NCI-H1930 (cell line): ENCODE measurements around the gene RGS4.

Source experiments
- DNase-seq, 2 experiments: peaks; one replicate each; lab custom pipeline; 2025; lab: John Stamatoyannopoulos, UW

The RGS4 gene

DNA sequence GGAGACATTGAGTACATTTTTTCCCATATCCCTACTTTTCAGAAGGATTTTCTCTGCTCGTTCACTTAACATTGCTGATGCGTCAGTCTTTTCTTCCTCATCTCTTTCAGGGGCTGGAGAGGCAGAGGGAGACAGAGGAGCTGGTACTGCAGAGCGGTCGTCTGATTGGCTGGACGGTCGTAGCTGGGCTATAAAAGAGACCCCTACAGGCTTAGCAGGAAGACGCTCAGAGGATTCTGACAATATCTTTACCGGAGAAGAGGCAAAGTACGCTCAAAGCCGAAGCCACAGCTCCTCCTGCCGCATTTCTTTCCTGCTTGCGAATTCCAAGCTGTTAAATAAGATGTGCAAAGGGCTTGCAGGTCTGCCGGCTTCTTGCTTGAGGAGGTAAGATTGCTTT, at the start of gene RGS4:
Gene RGS4, plus strand, starts transcription at position 220 of the 400 bp plus-strand sequence. Its CDS starts 124 bp downstream, at position 344.
- DNase-seq: no peak

DNA sequence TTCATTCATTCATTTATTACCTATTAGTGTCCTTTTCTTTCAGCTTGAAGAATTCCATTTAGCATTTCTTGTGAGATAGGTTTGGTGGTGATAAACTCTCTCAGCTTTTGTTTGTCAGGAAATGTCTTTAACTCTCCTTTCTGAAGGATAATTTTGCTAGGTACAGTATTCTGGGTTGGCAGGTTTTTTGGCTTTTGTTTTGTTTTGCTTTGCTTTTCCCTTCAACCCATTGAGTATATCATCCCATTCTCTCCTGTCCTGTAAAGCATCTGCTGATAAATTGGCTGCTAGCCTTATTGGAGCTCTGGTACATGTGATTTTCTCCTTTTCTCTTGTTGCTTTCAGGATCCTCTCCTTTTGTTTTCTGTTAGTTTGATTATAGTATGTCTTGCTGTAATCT, 47.0 kb upstream of the RGS4 start:
- DNase-seq: no peak

DNA sequence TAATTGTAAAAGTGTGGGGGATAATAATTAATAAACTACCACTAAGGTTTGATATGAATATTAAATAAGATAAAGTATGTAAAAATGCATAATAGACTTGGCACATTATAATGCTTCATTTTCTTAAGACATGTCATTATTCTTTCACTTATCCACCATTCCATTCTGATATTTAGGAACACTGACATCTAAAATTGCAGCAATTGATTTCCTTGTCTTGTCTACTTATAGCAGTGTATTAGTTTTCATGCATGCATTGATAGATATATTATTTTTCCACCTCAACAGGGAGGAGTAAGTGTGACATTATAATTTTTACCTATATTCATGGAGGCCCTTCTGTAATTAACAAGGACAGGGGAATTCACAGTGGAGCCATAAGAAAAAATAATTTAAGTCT, 41.6 kb upstream of the RGS4 start:
- DNase-seq: no peak

DNA sequence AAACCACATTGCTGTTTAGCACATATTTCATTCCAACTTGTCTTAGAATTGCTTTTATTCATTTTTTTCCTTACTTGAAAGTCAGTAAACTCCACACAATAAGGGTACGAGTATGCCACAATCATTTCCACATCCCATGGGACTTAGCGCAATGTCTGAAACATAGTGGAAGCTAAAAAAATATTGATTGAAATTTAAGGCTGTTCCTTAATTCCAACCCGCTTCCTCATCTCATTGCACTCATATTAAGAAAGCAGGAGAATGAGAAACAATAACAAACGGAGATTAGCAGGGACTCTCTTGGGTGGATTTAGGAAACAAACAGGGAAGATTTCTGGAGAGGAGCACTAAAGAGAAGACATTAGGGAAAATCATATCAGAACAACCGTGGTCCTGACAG, 39.3 kb upstream of the RGS4 start:
- DNase-seq: no peak

DNA sequence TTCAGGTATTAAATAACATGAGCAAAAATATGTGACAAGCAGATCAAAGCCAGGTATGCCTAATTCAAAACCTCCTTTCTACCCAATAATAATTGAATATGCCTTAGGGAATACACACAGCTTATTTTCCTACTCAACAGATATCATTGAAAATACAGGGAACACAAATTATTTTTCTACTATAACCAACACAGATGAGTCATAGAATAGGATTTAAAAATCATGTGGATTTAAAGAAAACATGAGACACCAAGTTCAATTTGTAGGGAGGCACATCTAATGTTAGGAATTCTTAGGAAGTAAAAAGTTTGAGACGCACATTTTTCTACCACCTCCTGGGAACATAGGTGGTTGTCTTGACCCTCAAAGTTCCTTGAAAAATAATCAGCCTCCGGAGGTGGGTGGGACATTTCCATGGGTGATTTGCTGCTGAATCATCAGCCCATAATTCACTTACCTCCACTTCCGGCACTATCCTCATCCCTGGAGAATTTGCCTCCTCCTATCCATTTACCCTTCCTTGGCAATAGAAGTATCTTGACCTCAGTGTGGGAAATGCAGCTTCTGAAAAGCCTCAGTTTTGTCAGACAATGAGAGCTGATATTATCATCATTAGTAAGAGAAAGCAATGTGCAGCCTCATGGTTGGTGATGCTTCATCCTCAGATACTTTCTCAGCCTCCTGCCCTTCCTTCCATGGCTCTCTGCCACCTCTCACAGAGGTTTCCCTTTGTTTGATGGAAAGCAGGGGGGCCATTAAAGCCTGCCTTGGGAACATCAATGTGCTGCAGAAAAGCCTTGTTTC, 33.5 kb upstream of the RGS4 start:
- no peak for DNase-seq

DNA sequence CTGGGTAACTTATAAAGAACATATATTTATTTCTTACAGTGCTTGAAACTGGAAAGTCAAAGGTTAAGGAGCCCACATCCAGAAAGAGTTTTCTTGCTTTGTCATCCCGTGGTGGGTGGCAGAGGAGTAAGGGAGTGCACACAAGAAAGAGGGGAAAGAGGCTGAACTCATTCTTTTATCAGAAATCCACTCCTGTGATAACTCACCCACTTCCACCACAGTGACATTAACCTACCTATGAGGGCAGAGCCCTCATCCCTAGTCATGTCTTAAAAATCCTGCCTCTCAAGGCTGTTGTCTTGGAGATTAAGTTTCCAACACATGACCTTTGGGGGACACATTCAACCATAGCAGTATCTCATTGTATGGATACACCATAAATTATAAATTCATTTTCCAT, 32.5 kb upstream of the RGS4 start:
- DNase-seq: no peak

DNA sequence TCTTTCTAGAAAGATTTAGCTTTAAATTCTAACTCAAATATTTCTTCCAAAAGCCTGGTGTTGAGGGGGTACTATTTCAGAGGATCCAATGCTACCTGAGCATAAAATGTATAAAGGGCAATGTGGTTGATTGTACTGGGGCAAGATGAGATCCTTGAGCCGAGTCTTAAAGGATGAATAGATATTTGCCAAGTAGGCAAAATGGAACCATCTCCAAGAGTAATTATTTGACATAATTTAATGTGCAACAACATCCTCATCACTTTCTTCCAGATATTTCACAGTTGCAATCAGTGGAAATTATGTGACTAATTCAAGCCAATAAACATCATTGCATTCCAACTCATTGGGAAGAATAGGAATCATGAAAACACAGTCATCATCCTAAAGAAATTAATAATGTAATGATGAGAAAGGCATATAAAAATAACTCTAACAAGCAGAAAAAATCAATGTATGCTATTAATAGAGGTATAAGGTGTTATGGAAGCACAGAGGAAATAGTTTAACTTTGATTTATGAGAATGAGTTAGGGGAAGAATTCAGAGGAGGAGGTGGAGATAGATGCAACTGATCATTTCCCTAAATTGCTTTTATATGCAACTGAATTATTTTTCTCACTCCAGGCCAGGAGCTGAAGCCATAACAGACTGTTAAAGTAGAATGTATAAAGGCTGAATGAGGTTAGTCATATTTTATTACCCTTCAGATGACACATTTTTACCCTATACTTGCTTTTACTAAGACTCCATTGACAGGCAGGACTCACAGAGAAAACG, 30.0 kb upstream of the RGS4 start:
- no peak for DNase-seq

DNA sequence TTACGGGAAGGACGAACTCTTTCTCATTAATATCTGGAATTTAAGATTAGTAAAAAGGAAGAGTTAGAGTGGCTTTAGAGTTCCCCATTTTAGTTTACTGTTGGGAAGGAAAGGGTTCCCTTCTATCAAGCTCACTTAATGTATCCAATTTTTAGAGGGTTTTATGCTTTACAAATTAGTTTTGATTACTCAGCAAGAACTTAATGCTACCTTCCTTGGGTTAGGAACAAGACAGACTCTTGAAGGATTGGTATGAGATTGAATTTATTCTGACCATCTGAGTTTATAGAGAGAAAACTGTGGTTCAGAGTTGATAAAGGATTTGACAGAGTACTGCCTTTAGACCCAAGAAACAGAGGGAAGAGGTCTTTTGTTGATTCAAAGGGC, 29.5 kb upstream of the RGS4 start:
- no peak for DNase-seq

DNA sequence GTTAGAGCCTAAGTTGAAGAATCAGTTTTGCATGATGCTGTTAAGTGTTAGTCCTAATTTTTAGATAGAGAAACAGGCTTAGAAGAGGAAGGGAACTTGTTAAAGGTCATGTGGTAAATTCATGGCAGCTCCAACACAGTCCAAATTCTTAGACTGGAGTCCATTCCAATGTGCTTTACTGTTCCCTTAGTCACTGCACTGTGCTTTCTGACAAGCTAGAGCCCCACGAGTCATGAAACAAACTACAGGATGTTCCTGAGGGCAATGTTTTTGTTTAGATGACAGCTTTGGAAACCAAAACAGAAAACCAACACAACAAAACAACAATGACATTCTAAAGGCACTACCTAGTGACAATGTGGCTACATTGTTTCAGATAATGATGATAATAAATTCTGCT, 23.1 kb upstream of the RGS4 start:
- DNase-seq: no peak

DNA sequence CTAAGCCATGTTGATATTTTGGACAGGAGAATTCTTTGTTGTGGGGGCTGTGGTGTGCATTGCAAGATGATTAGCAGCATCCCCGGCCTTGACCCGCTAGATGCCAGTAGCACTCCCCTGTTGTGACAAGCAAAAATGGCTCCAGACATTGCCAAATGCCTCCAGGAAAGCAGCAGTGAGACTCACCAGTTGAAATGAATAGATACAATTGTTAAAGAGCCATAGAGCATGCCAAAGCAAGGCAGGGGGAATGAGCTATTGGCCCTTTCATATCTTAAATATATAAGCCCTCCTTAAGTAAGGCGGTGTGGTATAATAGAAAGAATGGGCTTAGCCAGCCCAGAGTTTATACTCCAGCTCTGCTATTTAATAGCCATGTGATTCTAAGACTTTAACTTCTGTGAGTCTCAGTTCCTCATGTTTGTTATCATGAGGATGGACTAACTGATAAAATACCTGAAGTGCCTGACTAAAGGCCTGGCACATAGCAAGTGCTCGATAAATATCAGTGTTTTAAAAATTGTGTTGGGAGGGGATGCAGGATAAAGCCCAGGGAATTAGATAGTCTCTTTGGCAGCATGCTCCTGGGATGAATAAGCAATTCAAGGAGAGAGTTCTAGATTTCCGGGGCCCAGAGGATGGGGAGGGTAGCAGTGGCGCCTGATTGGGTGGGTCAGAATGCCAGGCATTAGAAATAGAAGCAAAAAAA, 21.1 kb upstream of the RGS4 start:
- no peak for DNase-seq

DNA sequence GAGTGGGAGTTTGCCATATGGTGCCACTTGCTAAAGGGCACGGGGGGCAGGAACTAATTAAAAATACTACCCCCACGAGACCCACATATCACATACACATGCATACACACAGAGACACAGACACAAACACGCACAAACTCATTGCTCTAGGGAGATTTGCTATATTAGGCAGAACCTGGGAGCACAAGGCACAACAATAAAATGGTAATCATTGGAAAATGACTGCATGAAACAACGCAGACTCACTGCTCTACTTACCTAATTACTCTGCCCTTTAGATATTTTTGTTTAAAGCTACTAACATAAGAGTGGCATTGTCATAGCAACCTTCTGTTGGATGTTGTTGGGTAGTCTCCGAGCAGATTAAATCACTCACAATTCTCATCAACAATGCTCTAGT, 20.3 kb upstream of the RGS4 start:
- DNase-seq: no peak

DNA sequence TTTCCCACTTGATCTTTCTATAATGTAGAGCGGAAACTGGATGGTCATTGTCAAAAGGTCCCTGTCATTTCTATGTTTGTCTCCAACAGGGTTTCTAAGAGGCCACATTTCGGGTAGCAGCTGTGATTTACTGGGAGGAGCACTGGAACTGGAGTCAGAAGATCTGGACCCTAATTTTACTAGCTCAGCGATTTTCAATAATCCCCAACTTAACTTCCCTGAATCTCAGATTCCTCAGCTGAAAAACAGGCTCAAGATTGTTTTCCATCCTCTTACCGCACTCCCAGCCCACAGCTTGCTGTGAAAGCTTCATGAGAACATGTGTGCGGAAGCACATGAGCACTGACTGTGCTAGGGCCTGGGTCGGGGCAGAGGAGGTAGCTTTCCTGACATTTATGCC, 19.9 kb upstream of the RGS4 start:
- no peak for DNase-seq

DNA sequence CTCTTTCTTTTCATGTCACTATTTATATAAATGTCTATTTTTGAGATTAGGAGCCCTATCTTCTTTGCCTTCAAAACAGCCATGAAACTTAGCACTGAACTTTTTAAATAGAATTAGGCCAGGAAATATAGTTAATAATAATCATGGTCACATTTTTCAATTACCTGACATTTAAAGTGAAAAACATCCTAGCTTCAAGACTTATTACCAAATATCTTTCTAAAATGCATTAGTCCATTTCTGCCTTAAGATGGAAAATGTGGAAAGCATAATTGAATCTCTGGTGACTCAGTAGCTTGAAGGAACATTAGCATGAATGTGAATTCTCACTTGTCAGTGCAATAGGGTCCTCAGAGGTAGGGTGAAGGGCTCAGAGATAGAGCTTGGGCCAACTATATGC, 18.7 kb upstream of the RGS4 start:
- DNase-seq: no peak

DNA sequence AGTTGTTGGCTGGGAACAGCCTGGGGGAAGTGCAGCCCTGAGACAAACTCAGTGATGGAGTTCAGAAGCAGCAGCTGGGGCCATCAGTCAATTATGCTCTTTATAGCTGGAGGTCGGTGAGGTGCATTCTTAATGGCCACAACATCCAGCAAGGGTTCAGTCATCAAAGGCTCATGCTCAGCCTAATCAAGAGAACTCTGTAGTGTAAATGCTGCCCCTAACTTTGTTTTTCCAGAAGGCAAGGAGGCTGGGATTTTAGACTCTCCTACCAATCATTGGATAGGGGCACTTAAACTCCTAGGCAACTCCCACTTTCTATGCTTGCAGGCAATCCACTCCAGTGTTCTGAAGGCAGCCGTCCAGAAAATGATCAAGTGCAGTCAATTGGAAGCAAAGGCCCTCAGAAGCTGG, 15.0 kb upstream of the RGS4 start:
- no peak for DNase-seq

DNA sequence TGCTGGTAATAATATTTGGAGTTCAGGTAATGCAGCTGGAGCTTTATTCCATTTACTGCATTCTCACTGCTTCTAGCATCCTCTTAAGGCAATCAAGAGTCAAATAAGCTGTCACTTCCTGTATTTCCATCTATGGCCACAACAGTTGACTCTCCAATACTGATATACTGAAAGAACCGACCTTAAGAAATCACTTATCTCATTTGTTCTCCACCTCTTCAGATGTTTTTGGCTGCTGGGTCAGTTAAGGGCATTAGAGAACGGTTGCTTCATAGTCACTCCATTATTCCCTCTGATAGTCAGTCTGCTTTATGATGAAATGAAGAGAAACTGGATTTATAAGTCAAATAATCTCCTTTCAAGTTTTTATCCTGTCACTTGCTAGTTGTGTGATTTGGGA, 14.2 kb upstream of the RGS4 start:
- no peak for DNase-seq

DNA sequence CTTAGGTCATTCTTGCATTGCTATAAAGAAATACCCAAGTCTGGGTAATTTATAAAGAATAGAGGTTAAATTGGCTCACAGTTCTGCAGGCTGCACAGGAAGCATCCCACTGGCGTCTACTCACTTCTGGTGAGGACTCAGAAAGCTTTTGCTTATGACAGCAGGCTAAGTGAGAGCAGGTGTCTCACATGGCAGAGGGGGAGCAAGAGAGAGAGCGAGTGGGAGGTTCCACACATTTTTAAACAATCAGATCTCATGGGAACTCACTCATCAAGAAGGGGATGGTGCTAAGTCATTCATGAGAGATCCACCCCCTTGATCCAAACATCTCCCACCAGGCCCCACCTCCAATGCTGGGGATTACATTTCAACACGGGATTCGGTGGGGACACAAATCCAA, 13.6 kb upstream of the RGS4 start:
- peak; percentile 69 to 80 for DNase-seq

DNA sequence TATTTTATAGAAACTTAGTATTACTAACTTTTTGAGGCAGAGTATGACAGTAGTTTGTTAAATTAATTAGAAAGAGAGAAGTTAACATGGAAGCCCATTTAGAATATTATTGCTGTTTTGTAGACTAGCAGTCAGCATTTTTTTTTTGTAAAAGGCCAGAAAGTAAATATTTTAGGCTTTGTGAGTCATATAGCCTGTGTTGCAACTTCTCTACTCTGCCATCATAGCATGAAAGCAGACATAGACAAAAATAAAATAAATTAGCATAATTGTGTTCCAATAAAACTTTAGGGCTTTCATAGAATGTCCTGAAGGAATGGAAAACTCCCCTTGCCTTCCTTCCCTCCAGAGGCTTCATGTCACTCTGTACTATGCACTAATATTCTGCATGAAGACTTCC, 12.3 kb upstream of the RGS4 start:
- DNase-seq: peak; percentile 40 to 73

DNA sequence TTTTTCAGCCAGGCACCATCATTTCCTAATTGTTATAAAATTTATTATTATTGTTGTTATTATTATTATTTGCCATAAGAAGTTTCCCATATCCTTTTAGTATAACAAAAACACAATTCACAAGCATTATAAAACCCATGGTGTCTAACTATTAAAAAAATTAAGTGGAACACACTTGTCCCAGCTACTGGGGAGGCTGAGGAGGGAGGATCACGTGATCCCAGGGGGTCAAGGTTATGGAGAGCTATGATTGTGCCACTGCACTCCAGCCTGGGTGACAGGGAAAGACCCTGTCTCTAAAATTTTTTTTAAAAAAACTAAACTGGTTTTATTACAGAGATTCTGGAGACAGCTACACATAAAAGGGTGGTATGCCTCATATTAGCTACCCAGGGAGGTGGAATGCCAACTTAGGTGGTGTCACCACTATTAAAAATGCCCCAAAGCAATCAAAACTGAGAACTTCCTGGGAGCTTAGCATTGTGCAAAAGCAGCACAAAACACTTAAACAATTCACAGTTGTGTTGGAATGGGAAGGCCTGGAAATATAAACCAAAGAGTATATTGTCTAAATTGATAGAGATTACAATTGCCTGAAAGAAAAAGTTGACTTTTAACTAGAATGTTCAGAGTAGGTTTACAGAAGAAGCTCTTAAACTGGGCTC, 8.7 kb upstream of the RGS4 start:
- no peak for DNase-seq

DNA sequence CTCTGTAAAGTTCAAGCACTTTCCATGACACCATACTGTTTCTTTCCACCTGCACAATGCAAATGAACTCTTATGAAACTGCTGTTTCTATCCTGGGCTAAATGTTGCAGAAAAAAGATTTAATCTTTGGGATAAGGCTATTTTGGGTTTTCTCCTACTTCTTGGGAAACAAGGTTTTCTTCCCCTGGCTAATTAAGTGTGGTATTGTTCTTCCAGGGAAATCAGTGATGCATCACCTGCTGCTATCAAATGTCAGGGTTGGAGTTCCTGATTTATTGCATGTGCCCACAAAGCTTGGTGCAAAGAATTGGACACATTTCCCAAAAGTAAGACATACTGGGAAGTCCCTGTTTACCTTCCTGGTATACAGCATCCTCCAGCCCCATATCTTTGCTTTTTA, 6.0 kb upstream of the RGS4 start:
- no peak for DNase-seq

DNA sequence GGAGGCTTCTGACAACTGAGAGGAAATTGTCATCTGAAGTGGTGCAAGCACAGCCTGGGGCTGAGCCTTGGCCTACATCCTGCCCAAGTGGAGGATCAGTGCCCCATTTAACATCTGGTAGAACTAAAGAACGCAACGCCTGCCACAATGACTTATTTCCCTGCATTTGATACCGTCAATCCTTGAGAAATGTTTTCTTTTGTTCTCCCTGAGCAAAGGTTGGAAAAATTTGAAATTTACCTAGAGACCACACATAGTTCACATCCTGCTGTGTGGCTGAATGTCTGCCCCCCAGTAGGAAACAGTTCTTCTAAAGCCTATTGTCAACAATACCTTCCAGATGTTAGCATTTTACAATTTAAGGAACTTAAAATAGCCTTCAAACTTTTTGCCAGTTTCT, 5.6 kb upstream of the RGS4 start:
- no peak for DNase-seq

DNA sequence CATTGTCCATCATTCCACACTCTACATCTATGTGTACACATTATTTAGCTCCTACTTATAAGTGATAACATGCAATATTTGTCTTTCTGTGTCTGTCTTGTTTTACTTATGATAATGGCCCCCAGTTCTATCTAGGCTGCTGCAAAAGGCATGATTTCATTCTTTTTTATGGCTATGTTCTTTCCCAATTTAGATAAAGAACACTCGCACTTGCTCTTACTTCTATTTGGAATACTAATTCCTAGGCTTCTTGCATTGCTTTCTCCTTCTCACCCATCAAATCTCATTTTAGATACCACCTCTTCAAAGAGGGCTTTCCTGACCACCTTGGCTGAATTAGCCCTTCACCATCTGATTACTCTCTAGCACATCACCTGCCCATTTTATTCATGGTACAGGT, 3.0 kb upstream of the RGS4 start:
- no peak for DNase-seq

DNA sequence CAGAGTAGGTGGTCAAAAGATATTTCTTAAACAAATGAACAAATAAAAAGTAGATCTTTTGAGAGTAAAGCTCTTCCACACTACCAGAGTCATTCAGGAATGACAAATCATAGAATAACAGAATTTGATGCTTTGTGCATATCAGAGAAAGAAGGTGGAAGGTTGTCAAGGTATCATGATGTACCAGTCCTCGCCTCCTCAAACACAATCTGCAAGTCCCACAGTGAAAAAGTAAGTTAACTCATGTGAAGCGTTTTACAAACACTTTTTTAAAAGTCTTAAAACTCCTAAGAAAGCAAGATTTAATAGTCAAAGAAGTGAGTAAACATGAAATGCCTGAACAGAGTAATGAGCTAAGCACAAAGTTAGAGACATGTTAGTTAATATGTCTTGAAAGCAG, 2.5 kb upstream of the RGS4 start:
- DNase-seq: no peak
